H7 (cell line): ENCODE results near the gene HUNK. TPM values are rescaled to one million over a fixed set of nuclear protein-coding genes. Genes with fewer than 3 reads are reported as not detected.
A peak's percentile ranks its signal among the peaks of the same experiment; 100 is the strongest.

ENCODE experiments used
- DNase-seq: peaks from one replicate; pipeline ENCODE4 v3.0.0; 2012
- H3K27me3 ChIP-seq: 2 replicates; pipeline ENCODE4 v1.6.0; 2011; ENCODE audit warnings: mild to moderate bottlenecking, low read length; ENCODE audit not compliant: control insufficient read depth, insufficient read depth
- H3K36me3 ChIP-seq: replicated peaks from 2 replicates; pipeline ENCODE4 v1.5.1; 2011; ENCODE audit warnings: low read length; ENCODE audit not compliant: control insufficient read depth, insufficient read depth
- H3K4me3 ChIP-seq: 2 replicates; pipeline ENCODE4 v1.5.1; 2011; ENCODE audit warnings: low read depth, mild to moderate bottlenecking, control low read depth, low read length, moderate library complexity; ENCODE audit not compliant: insufficient read depth
- total RNA-seq: library from RNA; depleted of rRNA; stranded (reverse); fragments of >200 nt; shearing (Covaris generic); gene quantifications from 2 replicates; pipeline ENCODE4 v1.2.3, GENCODE V29; 2014; rRNA removed

Gene HUNK
- total RNA-seq, result 3.2 and 6.8 TPM in 2 replicates

GRCh38 chr21:31872452-31873274, at the start of gene HUNK:
HUNK (plus strand) TSS chr21:31873020; CDS start chr21:31873675, 655 bp downstream.
- no peaks in the 10 kb centered on the region for H3K36me3 ChIP-seq
- DNase-seq, result peak; percentile 91
- peak within 1 kb of the TSS; percentile 72 for H3K4me3 ChIP-seq
- H3K27me3 ChIP-seq, result peaks cover 16% of the 10 kb centered on the region

- DNase-seq, result no peak
- Histone ChIP-seq H3K36me3 (no peaks in the 10 kb centered on the region), H3K4me3 (no peak overlapping the region), H3K27me3 (no peaks in the 10 kb centered on the region)
Observed at GRCh38 chr21:31829736-31830472, 42.9 kb upstream of the HUNK start.

GRCh38 chr21:31830701-31831100, 42.1 kb upstream of the HUNK start:
- Histone ChIP-seq H3K27me3 (no peaks in the 10 kb centered on the region), H3K36me3 (no peaks in the 10 kb centered on the region), H3K4me3 (no peak overlapping the region)
- DNase-seq, result no peak

DNA sequence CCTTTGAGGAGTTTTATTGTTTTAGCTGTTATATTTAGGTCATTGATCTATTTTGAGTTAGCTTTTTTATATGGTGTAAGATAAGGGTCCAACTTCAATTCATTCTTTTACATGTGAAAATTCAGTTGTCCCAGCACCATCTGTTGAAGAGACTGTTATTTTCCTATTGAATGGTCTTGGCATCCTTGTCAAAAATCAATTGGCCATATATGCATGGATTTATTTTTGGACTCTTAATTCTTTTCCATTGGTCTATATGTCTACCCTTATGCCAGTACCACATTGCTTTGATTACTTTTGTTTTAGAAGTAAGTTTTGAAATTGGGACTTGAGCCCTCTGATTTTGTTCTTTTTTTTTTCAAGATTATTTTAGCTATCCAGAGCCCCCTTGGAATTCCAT, 35.8 kb upstream of the HUNK start:
- Histone ChIP-seq H3K27me3 (no peaks in the 10 kb centered on the region), H3K4me3 (no peak overlapping the region), H3K36me3 (no peaks in the 10 kb centered on the region)
- DNase-seq, result no peak

- DNase-seq, result no peak
- H3K4me3 ChIP-seq, result no peak overlapping the region
- H3K27me3 ChIP-seq, result no peaks in the 10 kb centered on the region
- H3K36me3 ChIP-seq, result no peaks in the 10 kb centered on the region
Observed at GRCh38 chr21:31837618-31838390, 35.0 kb upstream of the HUNK start.

GRCh38 chr21:31838586-31839355, 34.0 kb upstream of the HUNK start:
- Histone ChIP-seq H3K36me3 (no peaks in the 10 kb centered on the region), H3K4me3 (no peak overlapping the region), H3K27me3 (no peaks in the 10 kb centered on the region)
- DNase-seq, result no peak

DNA sequence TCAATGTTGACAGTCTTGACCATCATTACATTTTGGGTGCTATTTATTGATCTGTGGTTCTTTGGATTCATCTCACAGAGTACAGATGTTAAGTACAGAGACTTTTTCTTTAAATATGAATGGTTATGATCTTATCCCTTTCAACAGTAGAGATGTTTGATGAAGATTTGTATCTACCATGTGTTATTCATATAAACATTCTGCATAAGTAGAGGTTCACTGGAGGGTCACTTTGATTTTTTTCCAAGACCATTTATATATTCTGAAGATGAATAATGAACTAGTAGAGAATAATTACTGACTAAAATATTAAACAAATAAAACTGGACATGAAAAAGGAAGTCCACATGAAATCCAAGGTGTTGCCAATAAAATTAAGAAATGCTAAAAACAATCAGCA, 28.6 kb upstream of the HUNK start:
- Histone ChIP-seq H3K27me3 (no peaks in the 10 kb centered on the region), H3K36me3 (no peaks in the 10 kb centered on the region), H3K4me3 (no peak overlapping the region)
- no peak for DNase-seq

DNA sequence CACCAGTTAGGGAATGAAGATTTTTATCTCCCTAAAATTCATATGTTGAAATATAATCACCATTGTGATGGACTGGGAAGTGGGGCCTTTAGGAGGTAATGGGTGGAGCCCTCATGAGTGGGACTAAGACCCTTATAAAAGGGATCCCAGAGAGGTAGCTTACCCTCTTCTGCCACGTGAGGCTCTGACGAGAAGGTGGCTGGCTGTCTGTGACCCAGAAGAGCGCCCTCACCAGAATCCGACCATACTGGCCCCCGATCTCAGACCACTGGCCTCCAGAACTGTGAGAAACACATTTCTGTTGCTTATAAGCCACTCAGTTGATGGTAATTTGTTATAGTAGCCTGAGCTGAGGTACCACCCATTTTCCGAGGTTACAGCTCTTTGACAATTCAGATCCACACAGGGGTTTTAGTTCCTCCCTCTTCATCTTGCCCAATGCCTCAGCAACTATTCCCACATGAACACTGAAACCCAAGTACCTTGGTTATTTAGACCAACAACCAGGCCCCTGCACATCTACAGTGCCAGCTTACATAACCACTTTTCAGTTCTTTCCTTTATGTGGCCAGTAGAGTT, 27.6 kb upstream of the HUNK start:
- DNase-seq, result no peak

GRCh38 chr21:31846690-31847089, 26.1 kb upstream of the HUNK start:
- no peaks in the 10 kb centered on the region for H3K27me3 ChIP-seq
- no peak overlapping the region for H3K4me3 ChIP-seq
- no peaks in the 10 kb centered on the region for H3K36me3 ChIP-seq
- DNase-seq, result no peak

More for the DNA sequence above, 27.6 kb upstream of the HUNK start:
- Histone ChIP-seq H3K36me3 (no peaks in the 10 kb centered on the region), H3K4me3 (no peak overlapping the region), H3K27me3 (no peaks in the 10 kb centered on the region)

GRCh38 chr21:31847761-31848160, 25.1 kb upstream of the HUNK start:
- no peaks in the 10 kb centered on the region for H3K27me3 ChIP-seq
- DNase-seq, result no peak
- H3K36me3 ChIP-seq, result no peaks in the 10 kb centered on the region
- no peak overlapping the region for H3K4me3 ChIP-seq

DNA sequence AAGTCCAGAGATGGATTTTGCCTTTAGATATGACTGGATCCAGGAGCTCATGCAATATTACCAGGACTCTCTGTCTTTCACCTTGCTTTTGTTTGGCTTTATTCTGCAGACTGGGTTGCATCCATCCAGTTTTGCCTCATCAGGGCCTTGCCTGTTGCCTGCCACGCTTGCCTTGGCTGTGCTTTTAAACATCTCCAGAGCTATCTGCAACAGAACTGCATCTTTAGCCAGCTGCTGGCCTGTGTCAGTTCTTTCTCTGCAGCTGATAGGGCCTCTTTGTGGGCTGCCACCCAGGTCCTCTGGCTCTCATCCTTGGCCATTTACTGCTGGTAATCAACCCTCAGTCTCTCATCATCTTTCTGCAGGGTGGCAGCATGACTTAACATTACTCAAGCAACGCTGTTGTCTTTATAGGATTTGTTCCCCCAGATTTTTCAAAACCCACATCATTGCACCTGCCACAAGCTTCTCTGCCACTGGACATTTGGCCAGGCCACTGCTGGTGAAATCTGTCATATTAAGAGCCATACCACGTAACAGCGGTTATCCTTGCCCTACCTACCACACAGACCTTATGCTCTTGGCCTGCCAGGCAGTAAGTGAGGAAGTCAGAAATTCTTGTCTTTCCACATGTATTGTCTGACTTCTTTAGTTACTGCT, 24.4 kb upstream of the HUNK start:
- no peak for DNase-seq
- H3K4me3 ChIP-seq, result no peak overlapping the region
- no peaks in the 10 kb centered on the region for H3K27me3 ChIP-seq
- H3K36me3 ChIP-seq, result no peaks in the 10 kb centered on the region

DNA sequence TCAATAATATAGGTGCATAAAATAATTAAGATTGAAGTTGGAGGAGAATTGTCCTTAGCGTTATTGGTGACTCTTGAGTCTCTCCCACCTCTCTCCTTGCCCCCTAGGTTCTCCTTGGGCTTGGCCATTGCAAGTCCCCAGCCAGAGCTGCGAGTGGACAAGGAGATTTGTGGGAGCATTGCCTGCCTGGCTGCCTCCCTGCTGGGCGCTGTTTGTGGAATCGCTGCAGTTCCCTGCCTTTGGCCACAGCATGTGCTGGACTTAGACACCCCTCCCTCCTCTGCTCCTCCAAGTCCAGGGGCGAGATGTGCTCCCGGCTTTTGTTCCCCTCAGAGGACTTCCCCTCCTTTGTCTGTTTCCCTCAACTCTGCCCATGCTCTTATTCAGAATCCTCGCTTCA, 21.9 kb upstream of the HUNK start:
- Histone ChIP-seq H3K27me3 (no peaks in the 10 kb centered on the region), H3K4me3 (no peak overlapping the region), H3K36me3 (no peaks in the 10 kb centered on the region)
- no peak for DNase-seq

DNA sequence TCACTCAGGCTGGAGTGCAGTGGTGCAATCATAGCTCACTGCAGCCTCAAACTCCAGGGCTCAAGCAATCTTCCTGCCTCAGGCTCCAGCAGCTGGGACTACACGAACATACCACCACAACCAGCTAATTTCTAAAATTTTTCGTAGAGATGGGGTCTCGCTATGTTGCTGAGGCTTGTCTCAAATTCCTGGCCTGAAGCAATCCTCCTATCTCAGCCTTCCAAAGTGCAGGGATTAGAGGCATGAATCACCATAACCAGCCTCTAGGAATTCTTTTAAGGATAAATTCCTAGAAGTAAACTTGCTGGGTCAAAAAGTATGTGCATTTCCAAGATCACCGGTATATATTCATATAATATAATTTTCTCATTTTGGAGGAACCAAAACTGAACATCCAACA, 17.6 kb upstream of the HUNK start:
- DNase-seq, result no peak
- H3K36me3 ChIP-seq, result no peaks in the 10 kb centered on the region
- H3K4me3 ChIP-seq, result no peak overlapping the region
- H3K27me3 ChIP-seq, result no peaks in the 10 kb centered on the region
